Fibroblast of pulmonary artery (primary cell): ENCODE measurements around the gene ZNF438.
A peak's percentile ranks its signal among the peaks of the same experiment; 100 is the strongest.
"Not testable (repeated sequence)": the region's sequence is repeated elsewhere in the genome, so short reads cannot be mapped to it uniquely, and the experiment has no call there.

Experiments
- DNase-seq: peaks from one replicate; pipeline ENCODE4 v3.0.0-alpha.2; 2010; ENCODE audit warnings: low read depth
- H3K4me3 ChIP-seq: replicated peaks from 2 replicates; pipeline ENCODE4 v1.5.1; 2011; ENCODE audit warnings: low read depth, mild to moderate bottlenecking, control low read depth, low read length, moderate library complexity
- TF ChIP-seq, protein P1 (sequence below): IDR thresholded peaks from 2 replicates; pipeline ENCODE4 v1.5.1; 2011; ENCODE audit warnings: mild to moderate bottlenecking, control low read depth, low read length, inconsistent platforms; ENCODE audit errors: missing control alignments

Gene ZNF438

GRCh38 chr10:30902621-30903396 is 128.9 kb downstream of the ZNF438 start:
- DNase-seq, result no peak
- TF ChIP-seq, protein P1, sequence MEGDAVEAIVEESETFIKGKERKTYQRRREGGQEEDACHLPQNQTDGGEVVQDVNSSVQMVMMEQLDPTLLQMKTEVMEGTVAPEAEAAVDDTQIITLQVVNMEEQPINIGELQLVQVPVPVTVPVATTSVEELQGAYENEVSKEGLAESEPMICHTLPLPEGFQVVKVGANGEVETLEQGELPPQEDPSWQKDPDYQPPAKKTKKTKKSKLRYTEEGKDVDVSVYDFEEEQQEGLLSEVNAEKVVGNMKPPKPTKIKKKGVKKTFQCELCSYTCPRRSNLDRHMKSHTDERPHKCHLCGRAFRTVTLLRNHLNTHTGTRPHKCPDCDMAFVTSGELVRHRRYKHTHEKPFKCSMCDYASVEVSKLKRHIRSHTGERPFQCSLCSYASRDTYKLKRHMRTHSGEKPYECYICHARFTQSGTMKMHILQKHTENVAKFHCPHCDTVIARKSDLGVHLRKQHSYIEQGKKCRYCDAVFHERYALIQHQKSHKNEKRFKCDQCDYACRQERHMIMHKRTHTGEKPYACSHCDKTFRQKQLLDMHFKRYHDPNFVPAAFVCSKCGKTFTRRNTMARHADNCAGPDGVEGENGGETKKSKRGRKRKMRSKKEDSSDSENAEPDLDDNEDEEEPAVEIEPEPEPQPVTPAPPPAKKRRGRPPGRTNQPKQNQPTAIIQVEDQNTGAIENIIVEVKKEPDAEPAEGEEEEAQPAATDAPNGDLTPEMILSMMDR, result no peak
- no peak overlapping the region for H3K4me3 ChIP-seq

GRCh38 chr10:30901487-30901886 is 130.2 kb downstream of the ZNF438 start:
- not testable (repeated sequence) for H3K4me3 ChIP-seq, DNase-seq

GRCh38 chr10:30898964-30899363 is 132.7 kb downstream of the ZNF438 start:
- TF ChIP-seq, protein P1, result no peak
- no peak overlapping the region for H3K4me3 ChIP-seq
- DNase-seq, result no peak

GRCh38 chr10:30897547-30897946 is 134.1 kb downstream of the ZNF438 start:
- TF ChIP-seq, protein P1, result no peak
- DNase-seq, result no peak
- H3K4me3 ChIP-seq, result no peak overlapping the region

GRCh38 chr10:30897048-30897447 is 134.6 kb downstream of the ZNF438 start:
- no peak for DNase-seq
- TF ChIP-seq, protein P1, result no peak
- H3K4me3 ChIP-seq, result no peak overlapping the region

DNA sequence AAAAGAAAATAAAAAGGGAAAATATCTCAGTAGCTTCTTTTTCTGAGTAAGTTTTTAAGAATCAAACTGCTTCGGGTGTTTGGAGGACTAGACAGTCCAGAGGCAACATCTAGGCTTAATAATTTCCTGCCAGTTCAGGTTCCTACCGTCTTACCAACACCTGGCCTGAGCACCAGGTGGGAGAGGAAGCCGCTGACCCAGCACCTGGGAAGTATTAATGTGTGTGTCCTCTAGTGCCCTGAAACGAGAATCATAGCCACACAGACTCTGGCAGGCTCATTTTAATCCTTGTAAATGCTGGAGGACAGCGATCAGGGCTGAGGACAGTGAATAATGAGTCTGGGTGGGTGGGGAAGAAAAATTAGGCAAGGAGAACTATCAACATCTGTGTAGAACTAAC is 137.4 kb downstream of the ZNF438 start:
- H3K4me3 ChIP-seq, result no peak overlapping the region
- no peak for DNase-seq
- TF ChIP-seq, protein P1, result no peak

GRCh38 chr10:30893208-30893607 is 138.5 kb downstream of the ZNF438 start:
- TF ChIP-seq, protein P1, result no peak
- DNase-seq, result peak; percentile 20
- no peak overlapping the region for H3K4me3 ChIP-seq
